ENCODE measurements around the gene ZNF423. TPM values are rescaled to one million over a fixed set of nuclear protein-coding genes. Genes with fewer than 3 reads are reported as not detected.

Gene ZNF423
- total RNA-seq, 6 experiments from 2014 or later: not detected

- H3K27me3 Mint-ChIP-seq (ENCODE audit: insufficient read depth): peaks cover 9% of the 10 kb centered on the region
- TF ChIP-seq, protein P1, sequence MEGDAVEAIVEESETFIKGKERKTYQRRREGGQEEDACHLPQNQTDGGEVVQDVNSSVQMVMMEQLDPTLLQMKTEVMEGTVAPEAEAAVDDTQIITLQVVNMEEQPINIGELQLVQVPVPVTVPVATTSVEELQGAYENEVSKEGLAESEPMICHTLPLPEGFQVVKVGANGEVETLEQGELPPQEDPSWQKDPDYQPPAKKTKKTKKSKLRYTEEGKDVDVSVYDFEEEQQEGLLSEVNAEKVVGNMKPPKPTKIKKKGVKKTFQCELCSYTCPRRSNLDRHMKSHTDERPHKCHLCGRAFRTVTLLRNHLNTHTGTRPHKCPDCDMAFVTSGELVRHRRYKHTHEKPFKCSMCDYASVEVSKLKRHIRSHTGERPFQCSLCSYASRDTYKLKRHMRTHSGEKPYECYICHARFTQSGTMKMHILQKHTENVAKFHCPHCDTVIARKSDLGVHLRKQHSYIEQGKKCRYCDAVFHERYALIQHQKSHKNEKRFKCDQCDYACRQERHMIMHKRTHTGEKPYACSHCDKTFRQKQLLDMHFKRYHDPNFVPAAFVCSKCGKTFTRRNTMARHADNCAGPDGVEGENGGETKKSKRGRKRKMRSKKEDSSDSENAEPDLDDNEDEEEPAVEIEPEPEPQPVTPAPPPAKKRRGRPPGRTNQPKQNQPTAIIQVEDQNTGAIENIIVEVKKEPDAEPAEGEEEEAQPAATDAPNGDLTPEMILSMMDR (IDR thresholded peaks at IDR 0.05): no peak
- DNase-seq: no peak
- H3K4me1 Mint-ChIP-seq (ENCODE audit: low read depth): no peaks in the 10 kb centered on the region
- H3K27ac Mint-ChIP-seq: no peak overlapping the region
- no peaks in the 10 kb centered on the region for H3K36me3 Mint-ChIP-seq (ENCODE audit: low read depth)
- H3K9me3 Mint-ChIP-seq: no peaks in the 10 kb centered on the region
- H3K4me3 Mint-ChIP-seq: no peak overlapping the region
These were observed 55.5 kb downstream of the ZNF423 start for GRCh38 chr16:49800441-49800840.

- TF ChIP-seq, protein P1 (IDR thresholded peaks at IDR 0.05): no peak
- DNase-seq: no peak
These were observed 56.7 kb downstream of the ZNF423 start for GRCh38 chr16:49799172-49799571.

DNA sequence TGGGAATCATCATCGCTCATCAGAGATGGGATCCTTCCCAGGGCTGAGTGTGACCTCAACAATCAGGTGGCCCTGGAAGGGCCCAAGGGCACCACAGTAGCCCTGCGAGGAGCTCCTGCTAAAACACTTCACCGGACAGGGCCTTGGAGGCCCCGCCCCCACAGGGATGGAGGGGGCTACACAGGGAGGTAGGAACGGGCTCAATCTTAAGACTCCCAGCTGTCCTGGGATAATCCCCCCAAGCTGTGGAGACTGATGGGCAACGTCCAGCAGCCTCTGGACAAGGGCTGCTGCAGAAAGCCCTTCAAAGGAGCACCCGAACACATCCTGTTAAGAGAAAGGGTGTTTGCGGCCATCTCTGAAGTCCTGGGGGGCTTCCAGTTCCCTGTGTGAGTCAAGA lies 60.4 kb downstream of the ZNF423 start:
- H3K36me3 Mint-ChIP-seq (ENCODE audit: low read depth): no peaks in the 10 kb centered on the region
- TF ChIP-seq, protein P1 (IDR thresholded peaks at IDR 0.05): no peak
- no peak overlapping the region for H3K27ac Mint-ChIP-seq
- H3K4me1 Mint-ChIP-seq (ENCODE audit: low read depth): no peaks in the 10 kb centered on the region
- no peaks in the 10 kb centered on the region for H3K9me3 Mint-ChIP-seq
- H3K27me3 Mint-ChIP-seq (ENCODE audit: insufficient read depth): peaks cover 13% of the 10 kb centered on the region
- DNase-seq: no peak
- H3K4me3 Mint-ChIP-seq: no peak overlapping the region

More at GRCh38 chr16:49799172-49799571, 56.7 kb downstream of the ZNF423 start:
- H3K27me3 Mint-ChIP-seq (ENCODE audit: insufficient read depth): peaks cover 9% of the 10 kb centered on the region
- no peaks in the 10 kb centered on the region for H3K4me1 Mint-ChIP-seq (ENCODE audit: low read depth)
- H3K9me3 Mint-ChIP-seq: no peaks in the 10 kb centered on the region
- H3K27ac Mint-ChIP-seq: no peak overlapping the region
- no peak overlapping the region for H3K4me3 Mint-ChIP-seq
- H3K36me3 Mint-ChIP-seq (ENCODE audit: low read depth): no peaks in the 10 kb centered on the region

GRCh38 chr16:49793244-49793643 lies 62.7 kb downstream of the ZNF423 start:
- Mint-ChIP-seq H3K36me3 (ENCODE audit: low read depth) (no peaks in the 10 kb centered on the region), H3K9me3 (no peaks in the 10 kb centered on the region), H3K4me1 (ENCODE audit: low read depth) (no peaks in the 10 kb centered on the region), H3K4me3 (no peak overlapping the region), H3K27ac (no peak overlapping the region), H3K27me3 (ENCODE audit: insufficient read depth) (peaks cover 8% of the 10 kb centered on the region)
- no peak for DNase-seq
- TF ChIP-seq, protein P1 (IDR thresholded peaks at IDR 0.05): no peak

DNA sequence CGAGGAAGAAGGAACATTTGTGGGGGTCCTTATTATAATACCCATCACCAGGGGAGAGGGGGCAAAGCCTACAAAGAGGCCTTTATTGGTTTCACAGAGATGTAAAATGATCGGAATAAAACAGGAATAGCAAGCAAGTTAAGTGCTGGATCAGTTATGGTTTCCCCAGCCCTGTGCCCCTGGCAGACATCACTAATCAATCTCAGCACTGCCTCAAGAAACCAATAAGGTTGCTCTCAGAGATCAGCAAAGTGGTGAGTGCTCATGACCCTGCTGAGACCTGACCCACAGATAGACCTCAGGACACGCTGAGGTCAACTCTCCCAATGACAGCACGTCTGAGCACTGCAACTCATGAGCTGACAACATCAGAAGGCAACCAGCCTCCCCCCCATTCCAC lies 66.3 kb downstream of the ZNF423 start:
- H3K27me3 Mint-ChIP-seq (ENCODE audit: insufficient read depth): peaks cover 5% of the 10 kb centered on the region
- no peak overlapping the region for H3K4me3 Mint-ChIP-seq
- H3K4me1 Mint-ChIP-seq (ENCODE audit: low read depth): no peaks in the 10 kb centered on the region
- no peaks in the 10 kb centered on the region for H3K36me3 Mint-ChIP-seq (ENCODE audit: low read depth)
- no peaks in the 10 kb centered on the region for H3K9me3 Mint-ChIP-seq
- TF ChIP-seq, protein P1 (IDR thresholded peaks at IDR 0.05): no peak
- no peak for DNase-seq
- no peak overlapping the region for H3K27ac Mint-ChIP-seq

DNA sequence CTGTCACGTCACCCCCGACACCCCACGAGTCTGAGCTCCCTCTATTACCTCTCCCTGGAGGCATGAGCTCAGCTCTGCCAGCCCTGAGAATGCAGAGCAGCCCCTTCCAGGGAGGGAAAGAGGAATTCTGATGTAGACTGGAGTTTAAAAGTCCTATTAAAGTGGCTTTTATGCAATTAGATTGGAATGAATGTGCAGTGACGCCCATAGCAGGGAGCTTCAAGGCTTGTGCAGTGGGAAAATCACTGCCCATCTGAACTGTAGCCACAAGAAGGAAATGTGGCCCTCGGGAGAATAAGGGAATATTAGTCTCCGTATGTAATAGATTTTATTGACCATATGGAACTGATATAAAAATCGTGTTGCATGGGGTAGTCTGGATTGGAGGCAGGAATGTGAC lies 66.9 kb downstream of the ZNF423 start:
- Mint-ChIP-seq H3K36me3 (ENCODE audit: low read depth) (no peaks in the 10 kb centered on the region), H3K4me1 (ENCODE audit: low read depth) (no peaks in the 10 kb centered on the region), H3K27me3 (ENCODE audit: insufficient read depth) (peaks cover 3% of the 10 kb centered on the region), H3K4me3 (no peak overlapping the region), H3K27ac (no peak overlapping the region), H3K9me3 (no peaks in the 10 kb centered on the region)
- no peak for DNase-seq
- TF ChIP-seq, protein P1 (IDR thresholded peaks at IDR 0.05): no peak
